Measurements from ENCODE around the gene NUP188. TPM values are rescaled to one million over a fixed set of nuclear protein-coding genes. Genes with fewer than 3 reads are reported as not detected.

The NUP188 gene
- total and polyA plus RNA-seq, 2 of the 13 experiments (the other 11 are each of a cell fraction or from before 2014, with no cell fraction given) = 28.0 to 38.5 TPM

DNA sequence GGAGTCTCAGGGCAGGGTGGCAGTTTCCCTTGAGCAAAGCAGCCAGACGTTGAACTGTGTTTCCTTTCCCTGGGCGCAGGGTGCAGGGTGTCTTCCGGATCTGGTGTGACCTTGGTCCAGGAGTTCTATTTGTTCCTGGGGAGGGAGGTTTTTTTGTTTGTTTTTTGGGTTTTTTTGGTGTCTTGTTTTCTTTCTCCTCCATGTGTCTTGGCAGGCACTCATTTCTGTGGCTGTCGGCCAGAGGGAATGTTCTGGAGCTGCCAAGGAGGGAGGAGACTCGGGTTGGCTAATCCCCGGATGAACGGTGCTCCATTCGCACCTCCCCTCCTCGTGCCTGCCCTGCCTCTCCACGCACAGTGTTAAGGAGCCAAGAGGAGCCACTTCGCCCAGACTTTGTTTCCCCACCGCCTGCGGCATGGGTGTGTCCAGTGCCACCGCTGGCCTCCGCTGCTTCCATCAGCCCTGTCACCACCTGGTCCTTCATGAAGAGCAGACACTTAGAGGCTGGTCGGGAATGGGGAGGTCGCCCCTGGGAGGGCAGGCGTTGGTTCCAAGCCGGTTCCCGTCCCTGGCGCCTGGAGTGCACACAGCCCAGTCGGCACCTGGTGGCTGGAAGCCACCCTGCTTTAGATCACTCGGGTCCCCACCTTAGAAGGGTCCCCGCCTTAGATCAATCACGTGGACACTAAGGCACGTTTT, 30.2 kb upstream of the NUP188 start (continued):
- TF ChIP-seq ZNF451 (CRISPR knock-in tag; IDR thresholded peaks at IDR 0.05) (peak; percentile 69; the same call in 1 of the 2 replicates), ARHGAP35 (CRISPR knock-in tag; IDR thresholded peaks at IDR 0.05; ENCODE audit: borderline replicate concordance) (no peak), NFRKB (IDR thresholded peaks at IDR 0.05) (no peak), ONECUT2 (CRISPR knock-in tag; IDR thresholded peaks at IDR 0.05) (no peak), MXI1 (IDR thresholded peaks at IDR 0.05; ENCODE audit: borderline replicate concordance, low read depth, low read length) (no peak), SNAPC2 (CRISPR knock-in tag; IDR thresholded peaks at IDR 0.05) (0 out of 2 replicates have a peak, but pooled peaks have one; percentile 69), ZFP36 (IDR thresholded peaks at IDR 0.05; ENCODE audit: borderline replicate concordance, low read depth, low read length, partially characterized antibody) (no peak), ZBTB21 (CRISPR knock-in tag; IDR thresholded peaks at IDR 0.05) (no peak)
- TF ChIP-seq, protein P1, sequence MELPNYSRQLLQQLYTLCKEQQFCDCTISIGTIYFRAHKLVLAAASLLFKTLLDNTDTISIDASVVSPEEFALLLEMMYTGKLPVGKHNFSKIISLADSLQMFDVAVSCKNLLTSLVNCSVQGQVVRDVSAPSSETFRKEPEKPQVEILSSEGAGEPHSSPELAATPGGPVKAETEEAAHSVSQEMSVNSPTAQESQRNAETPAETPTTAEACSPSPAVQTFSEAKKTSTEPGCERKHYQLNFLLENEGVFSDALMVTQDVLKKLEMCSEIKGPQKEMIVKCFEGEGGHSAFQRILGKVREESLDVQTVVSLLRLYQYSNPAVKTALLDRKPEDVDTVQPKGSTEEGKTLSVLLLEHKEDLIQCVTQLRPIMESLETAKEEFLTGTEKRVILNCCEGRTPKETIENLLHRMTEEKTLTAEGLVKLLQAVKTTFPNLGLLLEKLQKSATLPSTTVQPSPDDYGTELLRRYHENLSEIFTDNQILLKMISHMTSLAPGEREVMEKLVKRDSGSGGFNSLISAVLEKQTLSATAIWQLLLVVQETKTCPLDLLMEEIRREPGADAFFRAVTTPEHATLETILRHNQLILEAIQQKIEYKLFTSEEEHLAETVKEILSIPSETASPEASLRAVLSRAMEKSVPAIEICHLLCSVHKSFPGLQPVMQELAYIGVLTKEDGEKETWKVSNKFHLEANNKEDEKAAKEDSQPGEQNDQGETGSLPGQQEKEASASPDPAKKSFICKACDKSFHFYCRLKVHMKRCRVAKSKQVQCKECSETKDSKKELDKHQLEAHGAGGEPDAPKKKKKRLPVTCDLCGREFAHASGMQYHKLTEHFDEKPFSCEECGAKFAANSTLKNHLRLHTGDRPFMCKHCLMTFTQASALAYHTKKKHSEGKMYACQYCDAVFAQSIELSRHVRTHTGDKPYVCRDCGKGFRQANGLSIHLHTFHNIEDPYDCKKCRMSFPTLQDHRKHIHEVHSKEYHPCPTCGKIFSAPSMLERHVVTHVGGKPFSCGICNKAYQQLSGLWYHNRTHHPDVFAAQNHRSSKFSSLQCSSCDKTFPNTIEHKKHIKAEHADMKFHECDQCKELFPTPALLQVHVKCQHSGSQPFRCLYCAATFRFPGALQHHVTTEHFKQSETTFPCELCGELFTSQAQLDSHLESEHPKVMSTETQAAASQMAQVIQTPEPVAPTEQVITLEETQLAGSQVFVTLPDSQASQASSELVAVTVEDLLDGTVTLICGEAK (IDR thresholded peaks at IDR 0.05) = no peak
- TF ChIP-seq, protein P1 (CRISPR knock-in tag; IDR thresholded peaks at IDR 0.05) = peak; percentile 68
- TF ChIP-seq, protein P2, sequence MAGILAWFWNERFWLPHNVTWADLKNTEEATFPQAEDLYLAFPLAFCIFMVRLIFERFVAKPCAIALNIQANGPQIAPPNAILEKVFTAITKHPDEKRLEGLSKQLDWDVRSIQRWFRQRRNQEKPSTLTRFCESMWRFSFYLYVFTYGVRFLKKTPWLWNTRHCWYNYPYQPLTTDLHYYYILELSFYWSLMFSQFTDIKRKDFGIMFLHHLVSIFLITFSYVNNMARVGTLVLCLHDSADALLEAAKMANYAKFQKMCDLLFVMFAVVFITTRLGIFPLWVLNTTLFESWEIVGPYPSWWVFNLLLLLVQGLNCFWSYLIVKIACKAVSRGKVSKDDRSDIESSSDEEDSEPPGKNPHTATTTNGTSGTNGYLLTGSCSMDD (CRISPR knock-in tag; IDR thresholded peaks at IDR 0.05) = no peak
- TF ChIP-seq, protein P3, sequence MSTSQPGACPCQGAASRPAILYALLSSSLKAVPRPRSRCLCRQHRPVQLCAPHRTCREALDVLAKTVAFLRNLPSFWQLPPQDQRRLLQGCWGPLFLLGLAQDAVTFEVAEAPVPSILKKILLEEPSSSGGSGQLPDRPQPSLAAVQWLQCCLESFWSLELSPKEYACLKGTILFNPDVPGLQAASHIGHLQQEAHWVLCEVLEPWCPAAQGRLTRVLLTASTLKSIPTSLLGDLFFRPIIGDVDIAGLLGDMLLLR (CRISPR knock-in tag; IDR thresholded peaks at IDR 0.05) = peak; percentile 56; the same call in 1 of the 2 replicates
- TF ChIP-seq, protein P4, sequence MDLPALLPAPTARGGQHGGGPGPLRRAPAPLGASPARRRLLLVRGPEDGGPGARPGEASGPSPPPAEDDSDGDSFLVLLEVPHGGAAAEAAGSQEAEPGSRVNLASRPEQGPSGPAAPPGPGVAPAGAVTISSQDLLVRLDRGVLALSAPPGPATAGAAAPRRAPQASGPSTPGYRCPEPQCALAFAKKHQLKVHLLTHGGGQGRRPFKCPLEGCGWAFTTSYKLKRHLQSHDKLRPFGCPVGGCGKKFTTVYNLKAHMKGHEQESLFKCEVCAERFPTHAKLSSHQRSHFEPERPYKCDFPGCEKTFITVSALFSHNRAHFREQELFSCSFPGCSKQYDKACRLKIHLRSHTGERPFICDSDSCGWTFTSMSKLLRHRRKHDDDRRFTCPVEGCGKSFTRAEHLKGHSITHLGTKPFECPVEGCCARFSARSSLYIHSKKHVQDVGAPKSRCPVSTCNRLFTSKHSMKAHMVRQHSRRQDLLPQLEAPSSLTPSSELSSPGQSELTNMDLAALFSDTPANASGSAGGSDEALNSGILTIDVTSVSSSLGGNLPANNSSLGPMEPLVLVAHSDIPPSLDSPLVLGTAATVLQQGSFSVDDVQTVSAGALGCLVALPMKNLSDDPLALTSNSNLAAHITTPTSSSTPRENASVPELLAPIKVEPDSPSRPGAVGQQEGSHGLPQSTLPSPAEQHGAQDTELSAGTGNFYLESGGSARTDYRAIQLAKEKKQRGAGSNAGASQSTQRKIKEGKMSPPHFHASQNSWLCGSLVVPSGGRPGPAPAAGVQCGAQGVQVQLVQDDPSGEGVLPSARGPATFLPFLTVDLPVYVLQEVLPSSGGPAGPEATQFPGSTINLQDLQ (CRISPR knock-in tag; IDR thresholded peaks at IDR 0.05) = 0 out of 2 replicates have a peak, but pooled peaks have one; percentile 49

Measured in HepG2 (cell line).